Measurements from ENCODE around the gene MAP1B. TPM values are rescaled to one million over a fixed set of nuclear protein-coding genes. Genes with fewer than 3 reads are reported as not detected.

MAP1B gene
- total and polyA plus RNA-seq, 9 of the 15 experiments (the other 6 are each of a cell fraction or from before 2014, with no cell fraction given): 5.2 to 66.1 (median 17.3) TPM

DNA sequence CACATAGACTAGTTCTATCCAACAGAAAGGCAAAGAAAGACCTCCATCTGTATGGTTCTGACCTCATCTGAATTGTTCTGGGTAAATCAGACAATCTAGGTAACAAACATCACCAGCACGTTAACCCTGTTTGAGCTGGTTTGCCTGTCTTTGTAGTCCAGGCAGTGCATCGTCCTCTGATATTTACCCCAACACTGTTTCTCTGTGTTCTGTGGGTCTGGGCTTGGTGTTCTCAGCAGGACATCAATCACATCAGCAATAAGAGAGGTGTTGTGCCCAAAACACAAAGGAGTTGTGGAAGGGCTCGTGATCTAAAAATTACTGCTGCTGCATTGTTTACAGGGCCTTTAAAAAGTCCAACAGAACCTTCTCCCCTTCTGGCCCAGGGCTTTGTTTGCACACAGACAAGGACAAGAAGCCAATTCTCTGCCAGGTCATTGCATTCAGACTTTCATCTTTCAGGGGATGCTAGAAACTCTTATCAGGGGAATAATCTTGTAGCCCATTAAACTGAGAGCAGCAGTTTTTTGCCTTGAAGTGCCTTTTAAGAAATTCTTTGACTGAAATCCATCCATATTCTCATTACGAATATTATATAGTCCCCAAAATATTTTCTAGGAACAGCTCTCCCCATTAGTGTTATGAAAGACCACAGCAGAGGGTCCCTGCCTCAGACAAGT lies 30.5 kb upstream of the MAP1B start (continued):
- TF ChIP-seq, protein P1, sequence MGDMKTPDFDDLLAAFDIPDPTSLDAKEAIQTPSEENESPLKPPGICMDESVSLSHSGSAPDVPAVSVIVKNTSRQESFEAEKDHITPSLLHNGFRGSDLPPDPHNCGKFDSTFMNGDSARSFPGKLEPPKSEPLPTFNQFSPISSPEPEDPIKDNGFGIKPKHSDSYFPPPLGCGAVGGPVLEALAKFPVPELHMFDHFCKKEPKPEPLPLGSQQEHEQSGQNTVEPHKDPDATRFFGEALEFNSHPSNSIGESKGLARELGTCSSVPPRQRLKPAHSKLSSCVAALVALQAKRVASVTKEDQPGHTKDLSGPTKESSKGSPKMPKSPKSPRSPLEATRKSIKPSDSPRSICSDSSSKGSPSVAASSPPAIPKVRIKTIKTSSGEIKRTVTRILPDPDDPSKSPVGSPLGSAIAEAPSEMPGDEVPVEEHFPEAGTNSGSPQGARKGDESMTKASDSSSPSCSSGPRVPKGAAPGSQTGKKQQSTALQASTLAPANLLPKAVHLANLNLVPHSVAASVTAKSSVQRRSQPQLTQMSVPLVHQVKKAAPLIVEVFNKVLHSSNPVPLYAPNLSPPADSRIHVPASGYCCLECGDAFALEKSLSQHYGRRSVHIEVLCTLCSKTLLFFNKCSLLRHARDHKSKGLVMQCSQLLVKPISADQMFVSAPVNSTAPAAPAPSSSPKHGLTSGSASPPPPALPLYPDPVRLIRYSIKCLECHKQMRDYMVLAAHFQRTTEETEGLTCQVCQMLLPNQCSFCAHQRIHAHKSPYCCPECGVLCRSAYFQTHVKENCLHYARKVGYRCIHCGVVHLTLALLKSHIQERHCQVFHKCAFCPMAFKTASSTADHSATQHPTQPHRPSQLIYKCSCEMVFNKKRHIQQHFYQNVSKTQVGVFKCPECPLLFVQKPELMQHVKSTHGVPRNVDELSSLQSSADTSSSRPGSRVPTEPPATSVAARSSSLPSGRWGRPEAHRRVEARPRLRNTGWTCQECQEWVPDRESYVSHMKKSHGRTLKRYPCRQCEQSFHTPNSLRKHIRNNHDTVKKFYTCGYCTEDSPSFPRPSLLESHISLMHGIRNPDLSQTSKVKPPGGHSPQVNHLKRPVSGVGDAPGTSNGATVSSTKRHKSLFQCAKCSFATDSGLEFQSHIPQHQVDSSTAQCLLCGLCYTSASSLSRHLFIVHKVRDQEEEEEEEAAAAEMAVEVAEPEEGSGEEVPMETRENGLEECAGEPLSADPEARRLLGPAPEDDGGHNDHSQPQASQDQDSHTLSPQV (IDR thresholded peaks at IDR 0.05): no peak
- no peak for TF ChIP-seq TGIF2 (CRISPR knock-in tag; IDR thresholded peaks at IDR 0.05)
- TF ChIP-seq, protein P2, sequence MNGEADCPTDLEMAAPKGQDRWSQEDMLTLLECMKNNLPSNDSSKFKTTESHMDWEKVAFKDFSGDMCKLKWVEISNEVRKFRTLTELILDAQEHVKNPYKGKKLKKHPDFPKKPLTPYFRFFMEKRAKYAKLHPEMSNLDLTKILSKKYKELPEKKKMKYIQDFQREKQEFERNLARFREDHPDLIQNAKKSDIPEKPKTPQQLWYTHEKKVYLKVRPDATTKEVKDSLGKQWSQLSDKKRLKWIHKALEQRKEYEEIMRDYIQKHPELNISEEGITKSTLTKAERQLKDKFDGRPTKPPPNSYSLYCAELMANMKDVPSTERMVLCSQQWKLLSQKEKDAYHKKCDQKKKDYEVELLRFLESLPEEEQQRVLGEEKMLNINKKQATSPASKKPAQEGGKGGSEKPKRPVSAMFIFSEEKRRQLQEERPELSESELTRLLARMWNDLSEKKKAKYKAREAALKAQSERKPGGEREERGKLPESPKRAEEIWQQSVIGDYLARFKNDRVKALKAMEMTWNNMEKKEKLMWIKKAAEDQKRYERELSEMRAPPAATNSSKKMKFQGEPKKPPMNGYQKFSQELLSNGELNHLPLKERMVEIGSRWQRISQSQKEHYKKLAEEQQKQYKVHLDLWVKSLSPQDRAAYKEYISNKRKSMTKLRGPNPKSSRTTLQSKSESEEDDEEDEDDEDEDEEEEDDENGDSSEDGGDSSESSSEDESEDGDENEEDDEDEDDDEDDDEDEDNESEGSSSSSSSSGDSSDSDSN (IDR thresholded peaks at IDR 0.05; ENCODE audit: borderline replicate concordance in 1 of 2, low read depth in 2 of 2, low read length in 2 of 2): no peak

All from K562 (cell line).